ENCODE measurements around the gene PROX1.
"Not testable (repeated sequence)": the region's sequence is repeated elsewhere in the genome, so short reads cannot be mapped to it uniquely, and the experiment has no call there.

PROX1 gene

GRCh38 chr1:214072426-214073157 is 84.8 kb downstream of the PROX1 start:
- no peak for DNase-seq (ENCODE audit: low read depth)

- no peak for DNase-seq (ENCODE audit: low read depth)
Observed at GRCh38 chr1:214074477-214074876, 86.7 kb downstream of the PROX1 start.

- no peak for DNase-seq (ENCODE audit: low read depth)
Observed at GRCh38 chr1:214075305-214075998, 87.7 kb downstream of the PROX1 start.

GRCh38 chr1:214075999-214076707 is 88.4 kb downstream of the PROX1 start:
- no peak for DNase-seq (ENCODE audit: low read depth)

GRCh38 chr1:214076708-214077065 is 88.9 kb downstream of the PROX1 start:
- DNase-seq (ENCODE audit: low read depth), result no peak

- DNase-seq (ENCODE audit: low read depth), result no peak
Observed at GRCh38 chr1:214078950-214079349, 91.2 kb downstream of the PROX1 start.

- DNase-seq (ENCODE audit: low read depth), result no peak
Observed at GRCh38 chr1:214085325-214085724, 97.6 kb downstream of the PROX1 start.

GRCh38 chr1:214086945-214087344 is 99.2 kb downstream of the PROX1 start:
- no peak for DNase-seq (ENCODE audit: low read depth)

GRCh38 chr1:214089003-214089402 is 101.2 kb downstream of the PROX1 start:
- not testable (repeated sequence) for DNase-seq (ENCODE audit: low read depth)
